EH (cell line): ENCODE measurements around the gene SFXN1.

ENCODE experiments used
- DNase-seq: peaks from one replicate; pipeline ENCODE4 v3.0.0-alpha.2; 2015; ENCODE audit warnings: low read depth

The SFXN1 gene

GRCh38 chr5:175466700-175467318, 11.6 kb upstream of the SFXN1 start:
- DNase-seq, result no peak

- no peak for DNase-seq
Observed at GRCh38 chr5:175467983-175468690, 10.2 kb upstream of the SFXN1 start.

GRCh38 chr5:175468892-175469291, 9.5 kb upstream of the SFXN1 start:
- DNase-seq, result no peak

- DNase-seq, result no peak
Observed at GRCh38 chr5:175469916-175470315, 8.4 kb upstream of the SFXN1 start.

GRCh38 chr5:175470781-175471180, 7.6 kb upstream of the SFXN1 start:
- DNase-seq, result no peak

GRCh38 chr5:175471196-175471595, 7.2 kb upstream of the SFXN1 start:
- DNase-seq, result no peak

GRCh38 chr5:175471628-175472027, 6.7 kb upstream of the SFXN1 start:
- no peak for DNase-seq

- no peak for DNase-seq
Observed at GRCh38 chr5:175472378-175472777, 6.0 kb upstream of the SFXN1 start.

- no peak for DNase-seq
Observed at GRCh38 chr5:175475248-175475647, 3.1 kb upstream of the SFXN1 start.

- DNase-seq, result no peak
Observed at GRCh38 chr5:175477440-175477839, 920 bp upstream of the SFXN1 start.

GRCh38 chr5:175478008-175478383, 364 bp upstream of the SFXN1 start:
- DNase-seq, result no peak

- no peak for DNase-seq
Observed at GRCh38 chr5:175479125-175479881, 943 bp downstream of the SFXN1 start.

GRCh38 chr5:175483337-175483736, 5.0 kb downstream of the SFXN1 start:
- DNase-seq, result no peak

- no peak for DNase-seq
Observed at GRCh38 chr5:175484322-175484721, 6.0 kb downstream of the SFXN1 start.

GRCh38 chr5:175484829-175485228, 6.5 kb downstream of the SFXN1 start:
- DNase-seq, result no peak

GRCh38 chr5:175485631-175486030, 7.3 kb downstream of the SFXN1 start:
- no peak for DNase-seq

- DNase-seq, result no peak
Observed at GRCh38 chr5:175487514-175488222, 9.3 kb downstream of the SFXN1 start.

- DNase-seq, result no peak
Observed at GRCh38 chr5:175489693-175490443, 11.5 kb downstream of the SFXN1 start.

- no peak for DNase-seq
Observed at GRCh38 chr5:175491223-175491622, 12.9 kb downstream of the SFXN1 start.

- no peak for DNase-seq
Observed at GRCh38 chr5:175493260-175493659, 14.9 kb downstream of the SFXN1 start.

GRCh38 chr5:175493726-175494125, 15.4 kb downstream of the SFXN1 start:
- DNase-seq, result peak; percentile 38
